HG03175 (cell line): ENCODE data around the gene GNG7.

Experiments
- ATAC-seq: cut with Tn5 transposase; IDR thresholded peaks from one replicate; pipeline ENCODE4 v1.9.1; 2021; ENCODE audit warnings: mild to moderate bottlenecking, moderate library complexity; ENCODE audit not compliant: unreplicated experiment

The GNG7 gene

GRCh38 chr19:2702170-2703076 lies at the start of gene GNG7:
Gene GNG7 (minus strand): TSS chr19:2702694. CDS start chr19:2520688, 182,006 bp downstream.
- peak; percentile 83 for ATAC-seq

DNA sequence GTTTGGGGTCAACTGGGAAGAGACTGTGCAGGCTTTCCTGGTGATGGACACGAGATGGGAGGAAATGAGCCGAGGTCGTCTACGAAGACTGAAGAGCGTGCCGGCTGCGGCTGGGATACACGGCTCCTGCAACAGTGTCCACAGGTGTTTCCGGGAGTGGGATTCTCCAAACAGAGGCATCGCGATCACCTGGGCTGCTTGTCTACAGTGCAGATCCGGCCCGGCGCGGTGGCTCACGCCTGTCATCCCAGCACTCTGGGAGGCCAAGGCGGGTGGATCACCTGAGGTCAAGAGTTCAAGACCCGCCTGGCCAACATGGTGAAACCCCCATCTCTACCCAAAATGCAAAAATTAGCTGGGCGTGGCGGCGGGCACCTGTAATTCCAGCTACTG lies 48.9 kb upstream of the GNG7 start:
- ATAC-seq: no peak

- no peak for ATAC-seq
Observed at GRCh38 chr19:2750808-2751437, 48.4 kb upstream of the GNG7 start.

DNA sequence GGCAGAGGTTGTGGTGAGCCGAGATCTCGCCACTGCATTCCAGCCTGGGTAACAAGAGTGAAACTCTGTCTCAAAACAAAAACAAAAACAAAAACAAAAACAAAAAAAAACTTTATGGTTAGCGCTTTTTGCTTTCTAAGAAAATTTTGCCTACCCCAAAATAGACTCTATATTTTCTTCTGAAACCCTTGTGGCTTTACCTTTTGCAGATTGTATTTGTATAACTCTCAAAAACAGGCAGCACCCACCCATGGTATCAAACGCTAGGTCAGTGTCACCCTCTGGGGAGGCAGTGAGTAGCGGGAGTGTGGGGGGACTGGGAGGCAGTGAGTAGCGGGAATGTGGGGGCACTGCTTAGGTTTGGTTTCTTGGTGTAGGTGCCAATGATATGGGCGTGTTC lies 44.9 kb upstream of the GNG7 start:
- ATAC-seq: no peak

GRCh38 chr19:2744113-2744512 lies 41.6 kb upstream of the GNG7 start:
- no peak for ATAC-seq

DNA sequence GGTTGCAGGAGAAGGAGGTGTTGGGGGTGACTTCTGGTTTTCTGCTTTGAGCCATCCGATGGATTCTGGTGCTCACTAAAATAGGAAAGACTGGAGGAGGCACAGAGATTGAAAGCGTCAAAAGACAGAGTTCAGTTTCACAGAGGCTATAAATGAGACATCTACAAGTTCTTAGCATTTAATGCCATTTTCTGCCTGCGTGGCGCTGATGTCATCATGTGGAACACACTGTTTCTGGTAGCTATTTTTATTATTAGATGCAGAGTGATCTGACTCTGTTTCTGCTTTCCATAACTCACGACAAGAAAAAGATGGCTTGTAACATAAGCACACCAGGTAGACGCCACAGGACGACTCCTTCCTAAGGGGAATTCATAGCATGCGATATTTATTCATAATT lies 40.6 kb upstream of the GNG7 start:
- no peak for ATAC-seq

DNA sequence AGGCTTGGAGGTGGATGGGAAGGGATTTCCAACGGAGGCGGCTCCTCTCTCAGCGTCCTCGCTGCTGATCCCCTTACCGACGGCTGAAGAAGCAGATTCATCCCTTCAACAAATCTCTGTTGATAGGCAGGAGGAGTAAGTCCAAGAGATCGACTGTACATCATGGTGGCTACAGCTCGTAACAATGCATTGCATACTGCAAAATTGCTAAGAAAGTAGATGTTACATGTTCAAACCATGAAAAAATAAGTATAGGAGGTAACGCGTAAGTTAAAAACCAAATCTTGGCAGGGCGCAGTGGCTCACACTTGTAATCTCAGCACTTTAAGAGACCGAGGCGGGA lies 37.8 kb upstream of the GNG7 start:
- no peak for ATAC-seq

- peak; percentile 94 for ATAC-seq
Observed at GRCh38 chr19:2739602-2740313, 37.3 kb upstream of the GNG7 start, which contains the start of gene SLC39A3. Gene SLC39A3 (minus strand): TSS chr19:2740017. CDS start chr19:2737257, 2,760 bp downstream.

DNA sequence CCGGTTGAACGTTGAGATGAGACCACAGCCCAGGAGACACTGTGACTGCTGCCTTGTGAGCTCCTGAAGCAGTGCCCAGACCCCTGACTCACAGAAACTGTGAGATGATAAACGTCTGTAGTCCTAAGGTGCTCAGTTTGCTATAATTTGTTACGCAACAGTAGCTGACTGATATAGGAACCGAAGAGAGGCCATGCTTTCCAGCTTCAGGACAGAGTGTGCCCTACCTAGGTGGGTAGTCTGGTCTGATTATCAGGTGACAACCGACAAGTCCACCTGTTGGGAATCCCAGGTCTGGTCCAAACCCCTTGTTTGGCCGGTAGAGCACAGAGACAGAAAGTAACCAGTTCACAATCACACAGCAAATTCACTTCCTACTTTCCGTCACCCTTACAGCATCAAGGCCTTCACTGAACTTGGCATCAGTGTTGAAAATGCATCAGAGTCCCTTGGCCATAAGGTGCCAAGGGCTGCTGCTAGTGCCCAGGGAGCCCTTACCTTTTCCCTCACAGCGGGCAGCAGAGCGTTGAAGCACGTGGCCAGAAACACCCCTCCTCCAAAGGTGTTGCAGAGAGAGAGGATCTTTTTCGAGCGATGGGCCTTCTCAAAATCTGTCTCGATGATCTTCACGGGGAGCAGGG lies 34.2 kb upstream of the GNG7 start:
- no peak for ATAC-seq

DNA sequence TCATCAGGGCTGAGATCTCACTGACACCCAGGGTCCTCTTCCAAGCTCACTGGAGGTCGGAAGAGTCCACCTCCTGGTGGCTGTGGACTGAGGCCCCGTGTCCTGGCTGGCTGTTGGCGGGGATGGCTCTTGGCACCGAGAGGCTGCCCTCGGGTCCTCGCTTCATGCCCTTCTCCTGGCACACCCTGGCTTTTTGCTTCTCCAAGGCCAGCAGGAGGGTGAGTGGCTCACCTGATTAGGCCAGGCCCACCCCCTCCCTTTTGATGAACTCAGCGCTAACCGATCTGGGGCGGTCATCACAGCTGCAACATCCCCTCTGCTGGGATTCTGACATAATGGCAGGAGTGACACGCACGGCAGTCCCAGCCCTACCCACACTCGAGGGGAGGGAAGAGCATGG lies 32.9 kb upstream of the GNG7 start:
- ATAC-seq: no peak

GRCh38 chr19:2734589-2735288 lies 32.2 kb upstream of the GNG7 start:
- no peak for ATAC-seq

DNA sequence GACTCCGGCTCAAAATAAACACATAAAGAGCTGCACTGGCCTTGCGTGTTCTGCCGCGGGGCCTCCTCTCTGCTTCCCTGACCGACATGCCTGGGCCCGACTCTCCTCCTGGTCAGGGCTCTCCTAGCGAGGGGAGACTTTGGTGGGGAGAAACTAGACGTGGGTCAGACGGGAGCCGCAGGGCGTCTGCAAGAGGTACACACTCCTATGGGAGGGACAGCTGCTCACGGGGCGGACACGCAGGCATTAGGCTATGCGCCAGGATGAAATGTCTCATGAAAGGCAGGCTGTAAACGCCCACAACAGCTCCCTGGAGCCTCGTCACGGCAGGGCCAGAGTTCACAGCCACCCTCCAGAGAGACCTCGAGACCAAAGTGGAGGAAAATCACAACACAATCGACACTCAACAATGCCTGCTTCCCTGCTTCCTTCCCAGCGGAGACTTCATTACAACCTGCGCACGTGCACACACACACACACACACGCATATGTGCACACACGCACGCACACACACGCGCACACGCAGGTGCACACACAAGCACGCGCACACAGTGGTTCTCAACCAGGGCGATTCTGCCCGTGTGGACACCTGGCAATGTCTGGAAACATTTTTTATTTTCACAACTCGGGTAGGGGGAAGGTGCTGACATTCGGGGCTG lies 31.6 kb upstream of the GNG7 start:
- no peak for ATAC-seq

DNA sequence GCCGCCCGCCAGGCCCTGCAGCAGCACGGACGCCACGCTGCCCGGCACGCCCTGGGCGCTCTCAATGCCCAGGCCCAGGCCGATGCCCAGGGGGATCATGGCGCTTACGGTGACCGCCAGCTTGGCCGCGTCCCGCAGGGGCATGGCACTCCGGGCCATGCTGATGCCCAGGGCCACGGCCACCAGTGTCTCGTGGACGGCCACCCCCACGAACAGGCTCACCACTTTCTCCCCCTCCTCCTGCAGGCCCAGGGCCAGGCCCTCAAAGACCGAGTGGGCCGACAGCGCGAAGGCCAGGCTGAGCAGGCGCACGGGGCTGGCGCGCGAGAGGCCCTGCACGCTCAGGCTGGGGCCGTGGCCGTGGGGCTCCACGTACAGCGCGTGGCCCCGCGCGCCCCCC lies 30.4 kb upstream of the GNG7 start:
- no peak for ATAC-seq

DNA sequence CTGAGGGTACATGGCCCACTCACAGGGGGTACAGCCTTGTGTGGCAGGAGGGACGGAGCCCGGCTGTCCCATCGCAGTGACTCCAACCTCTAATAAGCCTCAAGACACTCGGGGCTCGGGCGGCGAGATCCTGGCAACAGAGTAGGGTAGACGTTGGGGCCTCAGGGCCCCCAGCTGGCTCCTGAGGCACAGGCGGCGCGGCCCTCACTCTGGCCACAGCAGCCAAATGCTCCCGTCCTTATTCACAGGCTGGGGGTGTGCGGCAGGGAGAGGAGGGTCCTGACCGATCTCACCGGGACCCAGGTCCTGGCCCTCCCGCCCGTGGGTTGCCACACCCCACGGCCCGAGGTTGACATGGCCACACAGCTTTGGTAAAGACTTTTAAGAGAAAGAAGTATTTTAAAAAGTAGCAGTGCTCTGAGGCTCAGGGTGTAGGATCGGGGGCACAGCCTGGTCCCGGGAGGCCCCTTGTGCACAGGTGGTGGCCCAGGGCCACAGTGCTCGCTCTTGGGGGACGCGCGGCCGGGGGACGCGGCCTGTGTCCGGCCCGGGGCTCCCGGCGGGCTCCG lies 29.7 kb upstream of the GNG7 start:
- ATAC-seq: no peak

GRCh38 chr19:2731181-2731995 lies 28.9 kb upstream of the GNG7 start:
- ATAC-seq: no peak

DNA sequence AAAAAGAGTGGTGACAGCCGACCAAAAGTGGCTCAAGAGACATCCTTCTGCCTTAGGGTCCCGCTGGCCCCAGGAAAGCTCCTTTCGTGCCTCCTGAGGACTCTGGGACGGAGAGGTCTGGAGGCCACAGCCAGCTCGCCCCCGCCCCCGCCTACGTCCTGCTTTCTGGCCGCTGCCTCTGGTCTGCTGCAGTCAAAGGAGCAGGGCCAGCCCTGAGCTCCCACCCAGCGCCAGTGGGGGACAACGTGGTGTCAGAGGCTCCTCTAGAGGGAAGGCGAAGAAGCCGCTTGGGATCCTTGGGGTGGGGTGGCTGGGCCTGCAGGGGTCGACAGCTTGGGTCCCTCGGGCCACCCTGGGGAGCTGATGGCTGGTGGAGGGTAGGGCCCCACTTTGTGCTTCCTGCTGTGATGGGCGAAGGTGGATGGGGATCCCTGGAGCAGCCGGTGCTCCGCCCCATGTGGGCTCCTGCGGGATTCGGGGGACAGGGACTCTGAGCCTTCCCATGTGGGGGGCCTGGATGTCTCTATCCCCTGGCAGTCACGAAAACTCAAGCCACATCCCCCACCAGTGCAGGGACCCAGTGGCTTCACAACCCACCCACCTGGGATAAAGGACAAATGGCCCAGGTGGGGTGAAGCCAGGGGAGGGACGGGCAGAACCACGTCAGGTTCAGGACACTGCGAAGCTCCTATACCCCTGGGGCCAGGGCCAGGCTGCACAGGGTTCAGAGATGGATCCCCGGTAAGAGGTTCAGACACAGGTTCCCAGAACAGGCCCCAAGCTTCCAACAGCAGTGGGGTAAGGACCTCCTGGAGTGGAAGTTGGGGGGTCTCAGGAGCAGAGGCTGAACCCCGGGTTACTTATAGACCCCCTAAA lies 27.7 kb upstream of the GNG7 start:
- no peak for ATAC-seq

DNA sequence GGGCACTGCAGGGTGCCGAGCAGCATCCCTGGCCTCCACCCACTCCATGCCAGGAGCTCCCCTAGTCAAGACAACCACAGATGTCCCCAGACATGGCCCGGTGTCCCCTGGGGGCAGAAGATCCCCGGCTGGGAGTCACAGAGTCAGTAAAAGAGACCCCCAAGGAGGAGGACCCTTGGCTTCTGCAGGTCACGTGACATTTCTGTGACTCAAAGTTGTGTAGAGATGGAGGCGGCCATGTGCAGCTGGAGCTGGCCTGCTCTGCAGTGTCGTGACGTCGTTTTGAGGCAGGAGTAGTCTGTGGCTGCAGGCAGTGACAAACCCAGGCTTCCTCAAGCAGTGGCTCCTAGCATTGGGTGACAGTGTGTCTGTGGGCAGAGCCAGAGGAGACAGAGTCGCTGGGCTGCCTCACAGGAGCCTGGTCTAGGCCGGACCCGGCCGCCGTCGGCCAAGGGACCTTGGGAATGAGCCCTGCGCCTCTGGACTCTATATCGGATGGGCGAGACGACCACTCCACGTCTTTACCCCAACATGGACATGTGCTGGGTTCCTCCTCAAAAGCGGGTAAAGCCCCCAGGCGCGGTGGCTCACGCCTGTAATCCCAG lies 26.4 kb upstream of the GNG7 start:
- ATAC-seq: no peak

DNA sequence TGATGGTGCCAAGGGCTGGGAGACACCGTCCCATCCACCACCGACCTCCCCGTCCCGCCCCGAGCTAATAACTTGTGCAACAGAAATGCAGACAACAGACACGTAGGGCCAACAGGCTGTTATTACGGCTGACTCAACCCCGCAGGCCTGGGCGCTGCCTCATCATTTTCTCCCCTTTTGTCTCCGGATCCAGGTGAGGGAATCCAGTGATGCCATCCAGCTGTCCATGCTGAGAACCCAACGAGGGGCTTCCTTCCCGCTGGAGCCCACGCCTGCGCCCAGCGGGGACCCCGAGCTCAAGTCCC lies 25.1 kb upstream of the GNG7 start:
- no peak for ATAC-seq
